Stimulated activated CD8-positive, alpha-beta memory T cell treated with anti-CD3 and anti-CD28 coated beads, Interleukin-15, amount 100 ng/mL, for 24 hours (primary cell): ENCODE data around the gene HPCAL1.

Experiments
- DNase-seq: peaks from one replicate; pipeline ENCODE4 v3.0.0-alpha.2; 2020; ENCODE audit warnings: low read depth

The HPCAL1 gene

GRCh38 chr2:10337449-10338269 is 35.0 kb downstream of the HPCAL1 start:
- DNase-seq: no peak

DNA sequence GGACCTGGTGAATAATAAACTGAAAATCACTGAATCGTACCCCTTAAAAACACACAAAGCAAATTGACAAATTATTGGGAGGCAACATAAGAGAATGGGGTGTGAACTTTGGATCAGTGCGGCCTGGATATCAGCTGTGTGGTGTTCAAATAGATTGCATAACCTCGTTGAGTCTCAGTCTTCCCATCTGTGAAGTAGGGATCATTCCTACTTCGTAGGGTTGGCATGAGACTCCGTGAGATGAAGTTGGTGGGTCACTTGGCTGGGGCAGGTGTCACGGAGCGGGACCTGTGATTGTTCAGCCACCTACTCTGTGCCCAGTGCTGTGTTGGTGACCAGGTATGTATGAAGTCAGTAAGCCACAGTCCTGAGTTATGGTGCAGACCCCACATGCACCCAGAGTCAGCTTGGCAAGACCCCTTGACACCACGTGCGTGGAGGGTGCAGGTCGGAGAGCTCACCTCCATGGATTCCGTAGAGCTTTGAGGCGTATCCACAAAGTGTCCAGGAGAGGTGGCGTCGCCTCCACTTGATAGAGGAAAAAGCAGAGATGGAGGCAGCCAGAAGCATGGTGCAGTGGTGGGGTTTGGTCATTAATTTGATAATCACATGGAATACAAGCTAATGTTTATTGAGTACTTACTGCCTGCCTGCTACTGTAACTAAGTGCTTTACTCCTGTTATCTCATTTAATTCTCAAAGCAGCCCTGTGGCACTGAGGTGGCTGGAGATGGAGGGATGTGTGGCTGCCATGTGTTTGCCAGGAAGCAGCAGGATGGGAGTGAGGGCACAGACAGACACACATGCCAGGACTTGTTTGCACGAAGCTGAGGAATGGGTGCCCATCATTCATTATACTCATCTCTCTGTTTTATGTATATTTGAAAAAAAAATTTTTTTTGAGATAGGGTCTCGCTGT is 35.8 kb downstream of the HPCAL1 start:
- no peak for DNase-seq

GRCh38 chr2:10339647-10340592 is 37.2 kb downstream of the HPCAL1 start:
- no peak for DNase-seq

DNA sequence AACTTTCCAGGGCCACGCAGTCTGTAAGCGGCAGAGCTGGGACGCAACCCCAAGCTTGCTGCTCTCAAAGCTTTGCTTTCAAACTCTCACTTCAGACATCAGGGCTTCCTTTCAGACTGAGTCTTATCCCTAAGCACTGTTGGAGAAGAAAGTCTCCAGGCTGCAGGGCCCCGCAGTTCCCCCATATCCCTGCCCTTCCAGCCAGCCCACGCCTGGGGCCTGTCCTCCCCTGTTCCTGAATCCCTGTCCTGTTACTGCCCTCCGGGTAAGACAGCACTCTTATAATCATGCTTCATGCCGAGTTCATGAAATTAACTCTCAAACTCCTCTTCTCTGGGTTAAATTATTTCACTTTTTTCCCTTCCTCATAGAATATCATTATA is 37.9 kb downstream of the HPCAL1 start:
- DNase-seq: no peak

GRCh38 chr2:10341193-10341592 is 38.5 kb downstream of the HPCAL1 start:
- no peak for DNase-seq

- no peak for DNase-seq
Observed at GRCh38 chr2:10342245-10342951, 39.7 kb downstream of the HPCAL1 start.

GRCh38 chr2:10343191-10343590 is 40.5 kb downstream of the HPCAL1 start:
- DNase-seq: no peak

DNA sequence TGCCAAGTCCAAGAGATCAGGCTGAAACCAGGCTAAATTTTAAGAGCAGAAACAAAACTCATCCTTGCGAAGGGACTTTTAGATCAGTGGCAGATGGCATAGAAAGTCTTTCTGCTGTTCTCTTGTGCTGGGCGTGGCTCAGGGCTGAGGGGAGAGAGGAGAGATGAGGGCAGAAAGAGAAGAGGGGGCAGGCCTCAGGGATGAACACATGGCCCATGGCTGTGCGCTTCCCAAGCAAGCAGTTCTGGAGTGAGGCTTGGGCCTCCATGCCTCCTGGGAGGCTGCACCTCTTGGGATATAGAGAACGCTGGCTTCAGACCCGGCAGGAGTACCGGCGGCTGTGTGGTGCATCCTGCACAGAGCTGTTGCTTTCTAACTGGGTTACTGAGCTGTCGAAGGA is 41.0 kb downstream of the HPCAL1 start:
- DNase-seq: no peak

DNA sequence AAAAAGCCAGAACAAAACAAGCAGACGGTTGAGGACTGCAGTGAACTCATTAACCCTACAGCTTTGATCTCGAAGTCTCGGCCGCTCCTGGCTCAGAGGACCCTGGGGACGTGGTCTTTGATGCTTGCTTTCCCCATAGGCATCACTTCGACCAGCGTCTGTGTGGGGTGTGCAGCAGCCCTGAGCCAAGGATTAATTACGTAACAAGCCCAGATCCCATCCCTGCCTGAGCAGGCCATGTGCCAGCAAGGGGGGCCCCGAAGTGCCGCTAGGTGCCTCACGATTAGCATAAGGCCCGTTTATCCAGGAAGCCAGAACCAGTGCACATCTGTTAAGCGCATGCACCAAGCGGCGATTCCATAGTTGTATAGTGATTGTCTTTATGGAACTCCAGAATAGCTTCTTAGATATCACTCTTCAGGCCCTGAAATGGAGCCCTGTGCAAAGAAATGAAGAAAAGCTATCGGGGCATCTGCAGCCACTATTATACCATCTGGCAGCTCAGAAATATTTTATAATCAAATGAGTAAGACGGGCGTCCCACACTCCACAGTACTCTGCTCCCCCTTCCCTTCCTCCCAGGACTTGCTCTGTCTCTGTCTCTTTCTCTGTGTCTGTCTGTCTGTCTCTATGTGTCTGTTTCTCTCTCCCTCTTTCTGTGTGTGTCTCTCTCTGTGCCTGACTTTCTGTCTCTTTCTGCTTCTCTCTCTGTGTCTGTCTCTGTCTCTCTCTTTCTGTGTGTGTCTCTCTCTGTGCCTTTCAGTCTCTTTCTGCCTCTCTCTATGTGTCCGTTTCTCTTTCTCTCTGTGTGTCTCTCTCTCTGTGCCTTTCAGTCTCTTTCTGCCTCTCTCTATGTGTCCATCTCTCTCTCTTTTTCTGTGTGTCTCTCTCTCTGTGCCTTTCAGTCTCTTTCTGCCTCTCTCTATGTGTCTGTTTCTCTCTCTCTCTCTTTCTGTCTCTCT is 41.7 kb downstream of the HPCAL1 start:
- no peak for DNase-seq

- no peak for DNase-seq
Observed at GRCh38 chr2:10345126-10345525, 42.4 kb downstream of the HPCAL1 start.

GRCh38 chr2:10345813-10346212 is 43.1 kb downstream of the HPCAL1 start:
- DNase-seq: no peak

GRCh38 chr2:10346929-10347561 is 44.3 kb downstream of the HPCAL1 start:
- no peak for DNase-seq

GRCh38 chr2:10347562-10347948 is 44.9 kb downstream of the HPCAL1 start:
- no peak for DNase-seq

DNA sequence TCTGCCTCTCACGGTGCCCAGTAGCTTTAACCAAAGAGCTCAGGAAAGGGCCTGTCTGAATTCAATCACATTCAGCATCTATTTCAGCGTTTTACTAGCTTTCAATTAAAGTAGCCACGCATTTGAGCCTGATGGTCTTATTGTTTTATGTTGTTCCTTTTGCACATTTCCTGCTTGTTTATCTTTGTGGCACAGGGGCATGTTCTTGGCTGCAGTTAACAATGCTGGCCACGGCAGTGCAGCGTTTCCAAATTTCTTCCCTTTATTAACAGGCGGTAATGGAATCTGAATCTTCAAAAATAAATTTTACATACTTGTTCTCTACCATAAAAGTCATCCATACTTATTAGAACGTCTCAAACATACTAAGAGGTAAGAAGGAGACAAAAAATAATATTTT is 46.2 kb downstream of the HPCAL1 start:
- DNase-seq: no peak

DNA sequence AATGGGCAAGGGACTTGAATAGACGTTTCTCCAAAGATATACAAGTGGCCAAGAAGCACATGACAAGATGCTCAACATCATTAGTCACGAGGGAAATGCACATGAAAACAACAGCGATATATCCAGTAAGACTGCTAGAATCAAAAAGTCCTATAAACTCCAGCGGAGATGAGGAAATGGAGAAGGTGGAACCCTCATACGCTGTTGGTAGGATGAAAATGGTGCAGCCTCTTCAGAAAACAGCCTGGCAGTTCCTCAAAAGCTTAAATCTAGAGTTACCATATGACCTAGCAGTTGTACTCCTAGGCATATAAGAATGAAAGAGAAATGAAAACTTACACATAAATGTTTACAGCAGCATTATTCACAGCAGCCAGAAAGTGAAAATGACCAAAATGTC is 48.1 kb downstream of the HPCAL1 start:
- no peak for DNase-seq

DNA sequence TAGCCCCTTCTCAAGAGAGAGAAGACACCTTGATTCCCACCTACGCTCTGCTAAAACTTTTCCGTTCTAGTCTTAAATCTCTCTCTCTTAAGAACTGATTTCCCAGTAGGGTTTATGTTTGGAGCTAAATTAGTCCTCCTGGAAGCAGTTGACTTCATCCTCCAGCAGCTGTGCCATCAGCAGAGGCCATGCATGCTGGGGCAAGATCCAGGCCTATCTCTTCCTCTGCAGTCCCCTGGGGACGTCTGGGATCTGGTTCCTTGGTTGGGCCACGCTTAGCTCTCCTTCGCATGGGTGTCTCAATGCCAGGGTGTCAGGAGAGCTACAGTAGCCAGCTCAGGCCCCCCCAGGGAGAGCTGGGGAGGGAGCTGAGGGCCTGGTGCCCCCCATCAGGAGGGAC is 49.7 kb downstream of the HPCAL1 start:
- no peak for DNase-seq

GRCh38 chr2:10352972-10353371 is 50.3 kb downstream of the HPCAL1 start:
- no peak for DNase-seq

DNA sequence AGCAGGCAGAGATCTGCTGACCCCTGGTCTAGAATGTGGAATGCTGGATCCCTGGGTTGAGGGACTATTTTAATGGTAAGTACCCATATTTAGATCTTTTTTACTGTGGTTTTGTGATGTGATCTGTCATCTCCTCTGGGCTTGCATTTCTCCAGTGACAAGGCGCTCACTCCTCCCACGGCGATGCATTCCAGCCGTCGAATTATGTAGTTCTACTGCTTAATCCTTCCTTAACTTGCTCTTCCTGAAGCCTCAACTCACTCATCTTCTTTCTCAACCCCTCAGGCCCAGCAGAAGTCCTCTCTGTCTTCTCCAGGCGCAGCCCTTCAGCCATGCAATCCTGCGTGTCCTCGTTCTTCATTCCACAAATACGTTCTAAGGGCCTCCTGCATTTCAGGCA is 51.2 kb downstream of the HPCAL1 start:
- DNase-seq: no peak

GRCh38 chr2:10354399-10354798 is 51.7 kb downstream of the HPCAL1 start:
- DNase-seq: no peak
